DND-41 (cell line): Measurements from ENCODE around the gene CTNS.

Experiments
- EZH2 ChIP-seq: IDR thresholded peaks from 3 replicates; pipeline ENCODE4 v1.6.1; 2012; ENCODE audit warnings: borderline replicate concordance, low read depth, mild to moderate bottlenecking, moderate library complexity, low read length, inconsistent platforms; ENCODE audit not compliant: severe bottlenecking
- TF ChIP-seq, protein P1 (sequence below): IDR thresholded peaks from 2 replicates; pipeline ENCODE4 v1.5.1; 2012; ENCODE audit warnings: borderline replicate concordance, low read length, moderate library complexity, mild to moderate bottlenecking; ENCODE audit not compliant: poor library complexity, severe bottlenecking; ENCODE audit errors: extremely low read depth

GRCh38 chr17:3668279-3669084 lies 31.9 kb downstream of the CTNS start, which contains the start of the genes EMC6 and TAX1BP3:
- TF ChIP-seq, protein P1, sequence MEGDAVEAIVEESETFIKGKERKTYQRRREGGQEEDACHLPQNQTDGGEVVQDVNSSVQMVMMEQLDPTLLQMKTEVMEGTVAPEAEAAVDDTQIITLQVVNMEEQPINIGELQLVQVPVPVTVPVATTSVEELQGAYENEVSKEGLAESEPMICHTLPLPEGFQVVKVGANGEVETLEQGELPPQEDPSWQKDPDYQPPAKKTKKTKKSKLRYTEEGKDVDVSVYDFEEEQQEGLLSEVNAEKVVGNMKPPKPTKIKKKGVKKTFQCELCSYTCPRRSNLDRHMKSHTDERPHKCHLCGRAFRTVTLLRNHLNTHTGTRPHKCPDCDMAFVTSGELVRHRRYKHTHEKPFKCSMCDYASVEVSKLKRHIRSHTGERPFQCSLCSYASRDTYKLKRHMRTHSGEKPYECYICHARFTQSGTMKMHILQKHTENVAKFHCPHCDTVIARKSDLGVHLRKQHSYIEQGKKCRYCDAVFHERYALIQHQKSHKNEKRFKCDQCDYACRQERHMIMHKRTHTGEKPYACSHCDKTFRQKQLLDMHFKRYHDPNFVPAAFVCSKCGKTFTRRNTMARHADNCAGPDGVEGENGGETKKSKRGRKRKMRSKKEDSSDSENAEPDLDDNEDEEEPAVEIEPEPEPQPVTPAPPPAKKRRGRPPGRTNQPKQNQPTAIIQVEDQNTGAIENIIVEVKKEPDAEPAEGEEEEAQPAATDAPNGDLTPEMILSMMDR: no peak
- no peak for TF ChIP-seq EZH2
